HepG2 (cell line): ENCODE measurements around the gene ATF3. TPM values are rescaled to one million over a fixed set of nuclear protein-coding genes. Genes with fewer than 3 reads are reported as not detected.

ENCODE experiments used
- ATAC-seq: fragments of 200-7000 bp; cut with Tn5 transposase; 3 replicates; pipeline ENCODE4 v1.9.1; 2020; ENCODE audit warnings: mild to moderate bottlenecking, moderate library complexity
- BruUV-seq: library from RNA; stranded (reverse); fragments of 400-500 nt; replicated peaks from 2 replicates; lab custom pipeline; 2021; lab: Mats Ljungman, UMichigan
- CTCF ChIA-PET: fragments of 300-600 bp; formaldehyde crosslinking; extraction: SDS; loops from one replicate; lab custom pipeline; 2021; ENCODE audit warnings: low total read pairs, inconsistent platforms, low intra/inter-chr PET ratio; lab: Yijun Ruan, JAX
- POLR2A ChIA-PET: fragments of 350-600 bp; sonication (Branson Sonifier 250); formaldehyde crosslinking; loops from one replicate; lab custom pipeline; 2020; ENCODE audit warnings: antibody characterized with exemption, inconsistent platforms; lab: Yijun Ruan, JAX
- DNase-seq: peaks from one replicate; pipeline ENCODE4 v3.0.0-alpha.2; 2015; ENCODE audit warnings: low spot score
- FAIRE-seq: peaks from 3 replicates; lab custom pipeline; 2011; peaks lifted over from hg19 to GRCh38; lab: Jason Lieb, UNC
- H2AFZ ChIP-seq: one replicate; pipeline ENCODE4 v1.6.1; 2011; ENCODE audit warnings: low read length, inconsistent platforms
- H3K27ac ChIP-seq: fragments of 300-600 bp; 3 replicates; pipeline ENCODE4 v1.8.0; 2011; ENCODE audit warnings: mixed run types, mild to moderate bottlenecking, mixed read lengths, low read length, inconsistent platforms; ENCODE audit not compliant: insufficient read depth; ENCODE audit errors: extremely low read length
- H3K27me3 ChIP-seq, 2 experiments: fragments of 200-600 bp in 1 of 2; 2 replicates in 1 of 2; 3 replicates in 1 of 2; pipeline versions ENCODE4 v1.6.0 to v1.8.0; 2011; ENCODE audit warnings: low read length in 2 of 2, mild to moderate bottlenecking in 2 of 2, moderate library complexity in 2 of 2, inconsistent platforms in 1 of 2; ENCODE audit not compliant: insufficient read depth in 2 of 2, control insufficient read depth in 1 of 2
- H3K36me3 ChIP-seq, 2 experiments: fragments of 200-600 bp in 1 of 2; replicated peaks in 1 of 2; 2 replicates in 1 of 2; 3 replicates in 1 of 2; pipeline versions ENCODE4 v1.5.1 to v1.8.0; 2011; ENCODE audit warnings: low read length in 2 of 2, inconsistent platforms in 1 of 2; ENCODE audit not compliant: insufficient read depth in 2 of 2, control insufficient read depth in 1 of 2
- H3K4me1 ChIP-seq: 2 replicates; pipeline ENCODE4 v1.5.1; 2012; ENCODE audit warnings: low read length, inconsistent platforms; ENCODE audit not compliant: insufficient read depth
- H3K4me2 ChIP-seq: 2 replicates; pipeline ENCODE4 v1.6.0; 2011; ENCODE audit warnings: low read depth, low read length, inconsistent platforms
- H3K4me3 ChIP-seq, 3 experiments: fragments of 200-600 bp in 1 of 3; sonication (generic), shearing (Covaris generic) in 1 of 3; replicated peaks in 1 of 3; 2 replicates each; pipeline ENCODE4 v1.5.1; 2011 to 2016; ENCODE audit warnings: low read length in 3 of 3, inconsistent platforms in 2 of 3, low read depth in 2 of 3, mild to moderate bottlenecking in 2 of 3, control low read depth in 1 of 3, mixed read lengths in 1 of 3; ENCODE audit not compliant: insufficient read depth in 1 of 3
- H3K79me2 ChIP-seq: one replicate; pipeline ENCODE4 v1.6.1; 2011; ENCODE audit warnings: low read length, inconsistent platforms; ENCODE audit not compliant: insufficient read depth
- H3K9ac ChIP-seq: 2 replicates; pipeline ENCODE4 v1.6.0; 2011; ENCODE audit warnings: mild to moderate bottlenecking, low read depth, low read length, inconsistent platforms; ENCODE audit not compliant: insufficient read depth
- H3K9me3 ChIP-seq: 2 replicates; pipeline ENCODE4 v1.5.1; 2012; ENCODE audit warnings: mild to moderate bottlenecking, low read length
- H4K20me1 ChIP-seq: 2 replicates; pipeline ENCODE4 v1.6.0; 2011; ENCODE audit warnings: inconsistent platforms, mild to moderate bottlenecking, low read length, moderate library complexity; ENCODE audit not compliant: insufficient read depth
- ARID3A ChIP-seq: IDR thresholded peaks from 2 replicates; pipeline ENCODE4 v1.6.1; 2012; ENCODE audit warnings: low read depth, low read length, improper control_type of control experiment
- DMTF1 ChIP-seq: sonication (generic); formaldehyde crosslinking; IDR thresholded peaks from 2 replicates; pipeline ENCODE4 v1.4.0; 2020; ENCODE audit warnings: mild to moderate bottlenecking, missing genetic modification reagents
- FOXP4 ChIP-seq: sonication (generic); formaldehyde crosslinking; IDR thresholded peaks from 2 replicates; pipeline ENCODE4 v1.4.0; 2020; ENCODE audit warnings: missing genetic modification reagents
- HNF4A ChIP-seq: sonication (generic); formaldehyde crosslinking; IDR thresholded peaks from 2 replicates; pipeline ENCODE4 v1.4.0; 2020; ENCODE audit warnings: missing genetic modification reagents
- MTA3 ChIP-seq: sonication (generic); formaldehyde crosslinking; IDR thresholded peaks from 2 replicates; pipeline ENCODE4 v1.4.0; 2020; ENCODE audit warnings: missing genetic modification reagents
- NCOA2 ChIP-seq: sonication (generic); formaldehyde crosslinking; IDR thresholded peaks from 2 replicates; pipeline ENCODE4 v1.8.0; 2022; ENCODE audit warnings: inconsistent platforms
- NR2F1 ChIP-seq, 2 experiments: fragments of 450-650 bp in 1 of 2; formaldehyde crosslinking in 1 of 2; IDR thresholded peaks; 2 replicates each; pipeline versions ENCODE4 v1.5.0 to v1.6.1; 2016 to 2020; ENCODE audit warnings: mild to moderate bottlenecking in 1 of 2, missing compliant biosample characterization in 1 of 2, missing genetic modification reagents in 1 of 2, moderate library complexity in 1 of 2
- SOX5 ChIP-seq: IDR thresholded peaks from 2 replicates; pipeline ENCODE4 v1.6.1; 2016; ENCODE audit warnings: borderline replicate concordance
- SOX6 ChIP-seq, 2 experiments: fragments of 450-650 bp in 1 of 2; sonication (generic) in 1 of 2; formaldehyde crosslinking in 1 of 2; IDR thresholded peaks; 2 replicates each; pipeline versions ENCODE4 v1.4.0 to v1.6.1; 2017 to 2020; ENCODE audit warnings: antibody characterized with exemption in 1 of 2, mild to moderate bottlenecking in 1 of 2, missing genetic modification reagents in 1 of 2
- STAT6 ChIP-seq: sonication (generic); formaldehyde crosslinking; IDR thresholded peaks from 2 replicates; pipeline ENCODE4 v1.4.0; 2020; ENCODE audit warnings: missing genetic modification reagents, mild to moderate bottlenecking, borderline replicate concordance
- THYN1 ChIP-seq: sonication (generic); formaldehyde crosslinking; IDR thresholded peaks from 2 replicates; pipeline ENCODE4 v1.8.1; 2023; ENCODE audit warnings: low read depth, mild to moderate bottlenecking, moderate library complexity, missing genetic modification reagents, borderline replicate concordance
- ZFX ChIP-seq: sonication (generic); formaldehyde crosslinking; IDR thresholded peaks from 2 replicates; pipeline ENCODE4 v1.4.0; 2020; ENCODE audit warnings: mild to moderate bottlenecking, low read depth, missing genetic modification reagents, moderate library complexity
- ZKSCAN8 ChIP-seq: IDR thresholded peaks from 2 replicates; pipeline ENCODE4 v1.6.1; 2016; ENCODE audit warnings: borderline replicate concordance, missing genetic modification reagents, missing compliant biosample characterization
- ZNF619 ChIP-seq: sonication (generic); formaldehyde crosslinking; IDR thresholded peaks from 2 replicates; pipeline ENCODE4 v1.4.0; 2020; ENCODE audit warnings: mild to moderate bottlenecking, missing genetic modification reagents
- WGBS: methylation state at CpG from one replicate; pipeline ENCODE4 v1.1.6; 2017; ENCODE audit warnings: low lambda C conversion rate; 5-methylcytosine and 5-hydroxymethylcytosine counted together
- in situ Hi-C: cut with HindIII; loops from 2 replicates; pipeline ENCODE4 v1.10.0; 2017; ENCODE audit warnings: low pct_unique_long_range_greater_than_20kb; ENCODE audit not compliant: extremely low pct_ligation_motif_present
- intact Hi-C: fragments of 100-400 bp; cut with micrococcal nuclease; formaldehyde crosslinking; loops from one replicate; pipeline ENCODE4 v1.10.0; 2022; ENCODE audit not compliant: unreplicated experiment
- polyA plus RNA-seq, 8 experiments: library from polyadenylated mRNA; depleted of rRNA in 3 of 8; stranded (reverse) in 7 of 8; unstranded in 1 of 8; fragments of >200 nt; fragmentation: Illumina TruSeq in 4 of 8; extraction: Trizol in 4 of 8; gene quantifications; 2 replicates each; pipeline versions ENCODE4 v1.2.1 to v1.2.3, GENCODE V29; 2011 to 2016; ENCODE audit warnings: low read depth in 4 of 8, missing spikeins in 1 of 8, mixed read lengths in 1 of 8; ENCODE audit not compliant: insufficient read depth in 1 of 8
- total RNA-seq, 5 experiments: library from RNA; depleted of rRNA; stranded (reverse); fragments of >200 nt; fragmentation: Illumina TruSeq; extraction: Trizol; gene quantifications; 2 replicates each; pipeline ENCODE4 v1.2.3, GENCODE V29; 2016; ENCODE audit warnings: low read depth in 1 of 5

Gene ATF3
- total and polyA plus RNA-seq, 2 of the 13 experiments (the other 11 are each of a cell fraction or from before 2014, with no cell fraction given): 5.0 to 13.0 TPM

- H3K9ac ChIP-seq: no peak overlapping the region
- H3K4me2 ChIP-seq: peak overlapping the region; percentile 53
- peak; percentile 62 for FAIRE-seq
- H3K27ac ChIP-seq: no peak overlapping the region
- no peaks in the 10 kb centered on the region for H3K79me2 ChIP-seq
- H3K9me3 ChIP-seq: no peaks in the 10 kb centered on the region
- POLR2A ChIA-PET: interaction anchor here (2.3 kb wide), 1 partner anchor 20 kb away, joined by 9 read pairs; the partner anchor contains the start of gene ATF3
- intact Hi-C loops (loop anchor here (2.0 kb wide), 1 partner anchor 146 kb away; no protein-coding TSS in a partner anchor), in situ Hi-C loops (loop anchor here (10.0 kb wide), 1 partner anchor 154 kb away; no protein-coding TSS in a partner anchor)
- H3K4me1 ChIP-seq: peaks cover 28% of the 10 kb centered on the region
- CTCF ChIA-PET: interaction anchor here (2.0 kb wide), 1 partner anchor 152 kb away, joined by 12 read pairs; no protein-coding TSS in a partner anchor
- no peaks in the 10 kb centered on the region for H3K36me3 ChIP-seq
- H4K20me1 ChIP-seq: no peaks in the 10 kb centered on the region
- DNase-seq: peak; percentile 70
- H3K27me3 ChIP-seq: peaks cover 0 to 16% of the 10 kb centered on the region in 2 experiments; a peak in 2 of 5 replicates
- H3K4me3 ChIP-seq: no peak overlapping the region; a peak in 1 of 6 replicates
- H2AFZ ChIP-seq: no peak overlapping the region
- no TSS peak for BruUV-seq
- ATAC-seq: peak; percentile 37
- WGBS: 2% methylated on average over 7 of the region's 7 CpGs
- TF ChIP-seq ARID3A: peak; percentile 52; the same call in 1 of the 2 replicates
- 0 out of 2 replicates have a peak, but pooled peaks have one; percentile 10 for TF ChIP-seq HNF4A
- TF ChIP-seq THYN1 (CRISPR knock-in tag): no peak
- TF ChIP-seq NR2F1 (CRISPR knock-in tag; IDR thresholded peaks at IDR 0.05): no peak
- no peak for TF ChIP-seq MTA3 (CRISPR knock-in tag)
- TF ChIP-seq DMTF1 (CRISPR knock-in tag): no peak
- no peak for TF ChIP-seq SOX6 (IDR thresholded peaks at IDR 0.05)
- peak; percentile 31; the same call in 1 of the 2 replicates for TF ChIP-seq SOX6 (CRISPR knock-in tag; IDR thresholded peaks at IDR 0.05)
- no peak for TF ChIP-seq ZNF619 (CRISPR knock-in tag)
- peak; percentile 71 for TF ChIP-seq NCOA2
- no peak; the same call in 1 of the 2 replicates for TF ChIP-seq FOXP4 (CRISPR knock-in tag)
- TF ChIP-seq ZKSCAN8 (CRISPR knock-in tag): no peak
- TF ChIP-seq STAT6 (CRISPR knock-in tag): no peak
- peak; percentile 40; the same call in 1 of the 2 replicates for TF ChIP-seq SOX5
- TF ChIP-seq ZFX (CRISPR knock-in tag): no peak
These were observed 20.4 kb downstream of the ATF3 start for GRCh38 chr1:212628813-212629415.
